Urinary bladder (tissue), 4 donors: ENCODE results near the gene TSNAX. TPM values are rescaled to one million over a fixed set of nuclear protein-coding genes. Genes with fewer than 3 reads are reported as not detected.
A peak's percentile ranks its signal among the peaks of the same experiment; 100 is the strongest.

Experiments used
- DNase-seq: peaks from one replicate; pipeline ENCODE4 v3.0.0-alpha.2; 2015; ENCODE audit errors: extremely low spot score
- H3K27ac ChIP-seq: one replicate; pipeline ENCODE4 v1.5.1; 2013; ENCODE audit warnings: low read depth, mild to moderate bottlenecking, moderate library complexity
- H3K36me3 ChIP-seq: one replicate; pipeline ENCODE4 v1.6.1; 2013; ENCODE audit warnings: mild to moderate bottlenecking, moderate library complexity; ENCODE audit not compliant: insufficient read depth
- H3K4me1 ChIP-seq: one replicate; pipeline ENCODE4 v1.6.1; 2013; ENCODE audit warnings: mild to moderate bottlenecking, moderate library complexity; ENCODE audit not compliant: insufficient read depth
- H3K4me3 ChIP-seq: one replicate; pipeline ENCODE4 v1.5.1; 2013; ENCODE audit warnings: low read depth, low read length
- WGBS: extraction: QIAGEN DNeasy Blood & Tissue Kit; methylation state at CpG from one replicate; pipeline ENCODE4 v1.1.7; 2013; 5-methylcytosine and 5-hydroxymethylcytosine counted together
- polyA plus RNA-seq: library from polyadenylated mRNA; stranded (reverse); fragments of 200-250 nt; gene quantifications from one replicate; pipeline ENCODE4 v1.2.3, GENCODE V29; 2013
- total RNA-seq: library from RNA; depleted of rRNA; stranded (reverse); fragments of >200 nt; gene quantifications from one replicate; pipeline ENCODE4 v1.2.3, GENCODE V29; 2014
- donor health status: healthy with polysubstance abuse.
- donor health status: healthy.

TSNAX gene
- total and polyA plus RNA-seq, 2 donors, result 35.4 to 64.0 TPM

DNA sequence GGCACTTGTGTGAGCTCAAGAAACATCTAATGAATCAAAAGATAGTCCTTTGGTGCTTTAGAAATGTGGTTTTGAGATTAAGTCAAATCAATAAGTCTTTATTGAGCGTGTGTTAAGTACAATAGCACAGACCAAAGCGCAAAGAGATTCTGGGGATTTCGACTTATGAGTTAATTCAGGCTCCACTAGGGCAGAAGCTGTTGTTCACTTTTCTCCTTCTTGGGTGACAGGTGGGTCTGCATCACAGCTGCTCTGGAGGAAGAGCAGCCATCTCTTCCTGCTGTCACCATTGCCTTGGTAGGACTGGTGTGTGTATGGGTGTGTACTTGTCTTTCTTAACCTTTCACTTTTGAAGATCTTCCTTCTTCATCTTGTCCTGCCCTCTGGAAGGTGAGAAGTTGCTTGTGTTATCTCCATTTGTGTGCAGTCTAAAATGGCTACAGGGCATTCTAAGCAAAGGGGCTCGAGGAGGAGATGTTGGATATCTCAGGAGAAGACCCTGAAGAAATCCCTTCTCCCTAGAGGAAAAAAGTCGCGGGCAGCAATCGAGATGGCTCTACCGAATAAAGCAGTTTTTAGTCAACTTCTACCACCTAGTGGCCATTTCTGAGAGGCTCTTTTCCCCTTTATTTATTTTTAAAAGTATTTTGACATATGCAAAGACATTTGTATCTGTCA is 75.3 kb downstream of the TSNAX start:
- H3K36me3 ChIP-seq, result no peaks in the 10 kb centered on the region
- no peak for DNase-seq
- H3K4me3 ChIP-seq, result peak overlapping the region; percentile 45
- H3K27ac ChIP-seq, result no peak overlapping the region
- no peaks in the 10 kb centered on the region for H3K4me1 ChIP-seq
- 32% methylated on average over 8 of the region's 8 CpGs for WGBS

DNA sequence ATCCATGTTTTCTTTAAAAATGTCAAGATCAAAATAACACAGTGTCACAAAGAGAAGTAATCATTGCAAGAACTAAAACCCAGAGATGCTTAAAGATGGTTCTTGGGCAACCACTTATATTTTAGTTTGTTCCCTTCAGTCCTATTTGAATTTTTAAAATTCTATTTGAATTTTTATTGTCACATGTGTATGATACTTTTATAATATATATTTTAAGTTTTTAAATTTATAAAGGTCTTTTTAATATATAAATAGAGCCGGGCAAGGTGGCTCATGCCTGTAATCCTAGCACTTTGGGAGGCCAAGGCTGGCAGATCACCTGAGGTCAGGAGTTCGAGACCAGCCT is 75.8 kb downstream of the TSNAX start:
- 59% methylated on average over 2 of the region's 2 CpGs for WGBS

DNA sequence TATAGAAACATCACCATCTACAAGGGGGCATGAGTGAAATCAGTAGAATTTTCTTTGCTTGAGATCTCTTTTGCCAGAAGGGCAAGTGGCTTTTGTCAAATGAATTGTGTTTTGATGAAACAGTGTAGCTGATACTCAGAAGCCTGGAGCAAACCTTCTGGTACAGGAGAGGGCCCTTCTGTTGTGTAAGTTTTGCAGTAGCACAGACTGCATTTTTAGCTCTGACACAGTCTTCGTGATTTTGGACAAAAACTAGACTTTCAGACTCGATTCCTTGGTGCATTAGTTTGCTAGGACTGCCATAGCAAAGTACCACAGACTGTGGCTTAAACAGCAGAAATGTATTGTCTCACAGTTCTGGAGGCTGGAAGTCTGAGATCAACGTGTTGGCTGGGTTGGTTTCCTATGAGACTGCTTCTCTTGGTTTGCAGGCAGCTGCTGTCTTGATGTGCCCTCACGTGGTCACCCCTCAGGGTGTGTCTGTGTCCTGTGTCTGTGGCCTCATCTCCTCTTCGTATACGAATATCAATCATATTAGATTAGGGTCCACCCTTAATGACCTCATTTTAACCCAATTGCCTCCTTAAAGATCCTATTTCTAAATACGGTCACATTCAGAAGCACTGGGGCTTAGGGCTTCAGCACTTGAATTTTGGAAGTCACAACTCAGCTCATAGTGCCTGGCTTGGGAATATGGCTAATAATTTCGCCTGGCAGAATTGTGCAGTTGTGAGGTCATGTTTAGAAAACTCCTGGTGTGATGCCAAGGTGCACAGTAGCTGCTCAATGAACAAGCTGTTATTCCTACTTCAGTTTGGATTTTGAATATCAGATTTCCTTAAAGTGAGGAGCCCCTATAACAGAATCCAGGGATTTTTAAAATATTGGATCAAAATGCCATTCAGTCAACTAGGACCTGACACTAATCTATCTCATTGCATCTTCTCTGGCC is 77.0 kb downstream of the TSNAX start:
- Histone ChIP-seq H3K27ac (no peak overlapping the region), H3K4me3 (no peak overlapping the region), H3K36me3 (no peaks in the 10 kb centered on the region), H3K4me1 (no peaks in the 10 kb centered on the region)
- no peak for DNase-seq
- WGBS, result 58% methylated on average over 8 of the region's 8 CpGs

More for the DNA sequence above, 75.8 kb downstream of the TSNAX start:
- Histone ChIP-seq H3K4me3 (no peak overlapping the region), H3K27ac (no peak overlapping the region), H3K36me3 (no peaks in the 10 kb centered on the region), H3K4me1 (no peaks in the 10 kb centered on the region)
- no peak for DNase-seq

DNA sequence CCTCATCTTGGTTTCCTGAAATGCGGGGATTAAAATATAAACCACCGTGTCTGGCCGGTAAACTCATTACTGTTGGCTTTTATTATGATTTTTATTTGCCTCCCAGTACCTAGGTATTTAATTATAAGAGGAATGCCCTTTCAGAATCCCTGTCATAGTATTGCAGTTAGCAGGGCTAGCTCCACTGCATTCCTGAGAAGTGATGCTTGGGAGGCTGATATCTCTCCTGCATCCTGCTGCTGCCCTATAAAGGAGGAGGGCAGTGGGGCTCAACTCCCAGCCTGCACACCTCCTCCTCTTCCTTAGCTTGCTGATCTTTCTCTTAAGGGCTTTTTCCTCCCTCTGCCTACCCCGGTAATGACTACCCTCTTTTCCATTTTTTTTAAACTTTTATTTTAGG is 78.2 kb downstream of the TSNAX start:
- Histone ChIP-seq H3K27ac (no peak overlapping the region), H3K4me3 (no peak overlapping the region), H3K4me1 (no peaks in the 10 kb centered on the region), H3K36me3 (no peaks in the 10 kb centered on the region)
- WGBS, result 51% methylated on average over 4 of the region's 4 CpGs
- no peak for DNase-seq

DNA sequence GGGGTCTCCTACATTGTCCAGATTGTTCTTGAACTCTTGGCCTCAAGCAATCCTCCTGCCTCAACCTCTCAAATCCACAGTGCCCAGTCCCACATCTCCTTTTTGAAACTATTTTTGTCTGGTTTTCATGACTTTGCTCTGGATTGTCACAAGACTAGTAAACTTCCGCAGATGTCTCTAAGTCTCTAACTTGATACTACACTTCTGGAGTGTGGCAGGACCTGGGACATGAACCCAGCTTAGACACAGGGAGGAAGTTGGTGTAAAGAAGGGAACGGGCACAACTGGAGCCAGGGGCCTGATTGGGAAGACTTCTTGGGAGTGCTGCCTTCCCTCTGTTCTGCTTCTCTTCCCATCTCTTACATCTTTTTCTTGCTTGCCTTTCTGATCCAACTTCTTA is 81.9 kb downstream of the TSNAX start:
- Histone ChIP-seq H3K27ac (no peak overlapping the region), H3K36me3 (no peaks in the 10 kb centered on the region), H3K4me3 (no peak overlapping the region), H3K4me1 (no peaks in the 10 kb centered on the region)
- 86% methylated on average over 2 of the region's 2 CpGs for WGBS
- DNase-seq, result no peak

DNA sequence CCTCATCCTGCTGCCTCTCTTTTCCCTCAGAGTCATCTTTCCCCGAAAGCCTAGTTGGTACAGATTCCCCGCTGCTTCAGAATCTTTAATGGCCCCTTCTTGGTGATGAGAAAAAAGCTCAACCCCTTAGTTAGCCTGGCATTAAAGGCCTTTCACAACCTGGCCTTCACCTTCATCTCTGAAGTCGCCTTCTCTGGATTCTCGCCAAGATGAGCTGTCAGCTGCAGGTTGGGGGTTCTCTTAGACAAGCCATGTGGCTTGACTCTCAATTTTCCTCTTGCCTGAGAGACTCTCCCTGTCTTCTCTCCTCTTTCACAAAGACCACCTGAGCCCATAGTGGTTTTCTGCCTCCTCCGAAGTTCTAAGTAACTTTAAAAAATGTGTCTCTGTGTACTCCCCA is 82.6 kb downstream of the TSNAX start:
- DNase-seq, result no peak
- Histone ChIP-seq H3K4me3 (no peak overlapping the region), H3K27ac (no peak overlapping the region), H3K4me1 (no peaks in the 10 kb centered on the region), H3K36me3 (no peaks in the 10 kb centered on the region)
- WGBS, result 80% methylated on average over 5 of the region's 5 CpGs

DNA sequence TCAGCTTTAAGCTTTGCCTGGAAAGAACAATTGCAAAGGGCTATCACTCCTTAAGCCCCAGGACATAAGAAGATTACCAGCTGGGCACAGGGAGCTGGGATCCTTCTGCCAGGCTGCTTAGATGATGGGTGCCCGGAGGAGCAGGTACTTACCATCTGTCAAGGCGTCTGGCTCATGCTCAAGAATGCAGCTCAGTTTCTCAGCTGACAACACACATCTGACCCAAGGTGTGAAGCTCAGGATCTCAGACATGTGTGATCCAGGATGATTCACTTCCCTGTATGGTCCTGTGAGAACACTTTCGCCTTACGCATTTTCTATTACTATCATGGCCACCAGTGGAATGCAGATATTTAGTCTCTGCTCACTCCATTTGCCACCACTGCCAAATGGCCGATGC is 83.4 kb downstream of the TSNAX start:
- no peak overlapping the region for H3K27ac ChIP-seq
- 82% methylated on average over 5 of the region's 5 CpGs for WGBS
- H3K4me1 ChIP-seq, result no peaks in the 10 kb centered on the region
- no peak for DNase-seq
- H3K4me3 ChIP-seq, result no peak overlapping the region
- no peaks in the 10 kb centered on the region for H3K36me3 ChIP-seq

DNA sequence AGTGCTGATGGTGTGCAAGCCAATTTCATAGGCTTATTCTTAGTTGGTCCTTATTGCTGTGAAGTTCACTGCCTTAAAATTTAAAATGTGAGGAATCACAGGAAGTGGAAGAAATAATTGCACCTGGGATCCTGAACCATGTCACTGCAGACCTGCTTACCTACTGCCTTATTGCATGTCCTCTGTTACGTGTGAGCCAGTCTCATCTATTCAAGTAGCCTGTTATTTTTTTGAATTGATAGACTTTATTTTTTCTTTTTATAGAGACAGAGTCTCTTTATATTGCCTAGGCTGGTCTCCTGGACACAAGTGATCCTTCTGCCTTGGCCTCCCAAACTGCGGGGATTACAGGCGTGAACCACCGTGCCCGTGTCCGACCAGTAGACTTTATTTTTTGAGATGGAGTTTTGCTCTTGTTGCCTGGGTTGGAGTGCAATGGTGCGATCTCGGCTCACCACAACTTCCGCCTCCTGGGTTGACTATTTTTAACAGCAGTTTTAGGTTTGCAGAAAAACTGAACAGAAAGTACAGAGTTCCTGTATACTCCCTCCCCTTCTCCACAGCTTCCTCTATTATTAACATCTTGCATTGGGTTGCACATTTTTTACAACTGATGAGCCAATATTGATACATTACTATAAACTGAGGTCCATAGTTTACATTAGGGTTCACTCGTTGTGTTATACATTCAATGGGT is 84.1 kb downstream of the TSNAX start:
- DNase-seq, result no peak
- Histone ChIP-seq H3K4me1 (no peaks in the 10 kb centered on the region), H3K27ac (no peak overlapping the region), H3K36me3 (no peaks in the 10 kb centered on the region), H3K4me3 (no peak overlapping the region)
- WGBS, result 87% methylated on average over 10 of the region's 10 CpGs

DNA sequence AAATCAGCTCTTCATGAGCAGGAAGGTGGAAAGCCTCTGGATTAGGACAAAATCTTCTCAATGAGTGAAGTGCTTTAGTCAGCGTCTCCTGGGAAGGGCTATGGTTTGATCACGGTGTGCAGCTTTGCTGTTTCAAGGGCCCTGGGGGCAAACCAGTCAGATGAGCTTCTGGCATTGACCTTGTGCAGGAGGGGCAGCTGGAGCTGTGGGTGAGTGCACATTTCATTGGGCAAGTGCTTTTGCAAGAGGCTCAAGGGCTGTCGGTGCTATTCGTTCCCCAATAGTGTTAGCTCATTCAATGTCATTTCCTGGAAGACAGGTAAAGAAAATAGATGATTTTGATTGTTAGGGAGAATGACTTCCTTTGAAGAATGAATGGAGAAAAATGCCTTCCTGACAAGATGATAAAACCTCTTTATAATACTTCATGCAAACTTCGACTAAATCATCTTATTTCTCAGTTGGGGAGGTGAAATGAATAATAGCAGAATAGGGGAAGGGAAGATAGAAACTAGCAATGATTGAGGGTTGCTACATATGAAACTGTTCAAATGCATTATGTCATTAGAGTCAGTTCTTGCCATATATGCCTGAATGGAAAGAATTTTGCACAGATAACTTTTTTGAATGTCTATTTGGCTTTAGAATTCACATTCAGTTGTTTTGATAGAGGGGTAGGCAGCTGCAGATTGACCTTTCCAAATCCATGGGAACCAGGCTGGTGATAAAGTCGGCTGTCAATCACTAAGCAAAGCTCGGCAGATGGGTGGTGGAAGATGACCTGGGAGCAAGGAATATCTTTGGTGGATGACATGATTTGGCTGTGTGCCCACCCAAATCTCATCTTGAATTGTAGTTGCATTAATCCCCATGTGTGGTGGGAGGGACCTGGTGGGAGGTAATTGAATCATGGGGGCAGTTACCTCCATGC is 85.2 kb downstream of the TSNAX start:
- Histone ChIP-seq H3K4me1 (no peaks in the 10 kb centered on the region), H3K27ac (no peak overlapping the region), H3K36me3 (no peaks in the 10 kb centered on the region), H3K4me3 (no peak overlapping the region)
- no peak for DNase-seq
- 69% methylated on average over 7 of the region's 7 CpGs for WGBS

Other genes starting within 250 kb of the TSNAX start
- 20.9 TPM for gene EXOC8, start 190.8 kb upstream of the TSNAX start, total RNA-seq
- 6.0 TPM for gene EXOC8, start 190.8 kb upstream of the TSNAX start, polyA plus RNA-seq
- 17.3 TPM for gene SPRTN, start 190.4 kb upstream of the TSNAX start, total RNA-seq
- 5.5 TPM for gene SPRTN, start 190.4 kb upstream of the TSNAX start, polyA plus RNA-seq
- gene EGLN1, start 106.4 kb upstream of the TSNAX start, total RNA-seq, result 73.3 TPM
- 26.3 TPM for gene EGLN1, start 106.4 kb upstream of the TSNAX start, polyA plus RNA-seq
- 32.0 TPM for gene DISC1, start 98.1 kb downstream of the TSNAX start, total RNA-seq
- 1.6 TPM for gene DISC1, start 98.1 kb downstream of the TSNAX start, polyA plus RNA-seq